Stimulated activated naive CD4-positive, alpha-beta T cell (primary cell): ENCODE measurements around the gene PHLPP2.
"Not testable (repeated sequence)": the region's sequence is repeated elsewhere in the genome, so short reads cannot be mapped to it uniquely, and the experiment has no call there.

Source experiments
- DNase-seq, 6 experiments: peaks; one replicate each; lab custom pipeline; 2025; lab: John Stamatoyannopoulos, UW

The PHLPP2 gene

GRCh38 chr16:71721066-71721740 lies 3.3 kb downstream of the PHLPP2 start:
- no peak for DNase-seq

GRCh38 chr16:71712501-71712900 lies 12.0 kb downstream of the PHLPP2 start:
- no peak for DNase-seq

- DNase-seq, result no peak
Observed at GRCh38 chr16:71711789-71712188, 12.7 kb downstream of the PHLPP2 start.

GRCh38 chr16:71709229-71709781 lies 15.2 kb downstream of the PHLPP2 start:
- no peak for DNase-seq

- no peak for DNase-seq
Observed at GRCh38 chr16:71708696-71709095, 15.8 kb downstream of the PHLPP2 start.

GRCh38 chr16:71707199-71707598 lies 17.3 kb downstream of the PHLPP2 start:
- DNase-seq, result no peak

GRCh38 chr16:71706046-71706445 lies 18.5 kb downstream of the PHLPP2 start:
- DNase-seq, result no peak

GRCh38 chr16:71703333-71703732 lies 21.2 kb downstream of the PHLPP2 start:
- DNase-seq, result no peak

GRCh38 chr16:71700831-71701230 lies 23.7 kb downstream of the PHLPP2 start:
- DNase-seq, result no peak

GRCh38 chr16:71698491-71698890 lies 26.0 kb downstream of the PHLPP2 start:
- DNase-seq, result no peak

- no peak for DNase-seq
Observed at GRCh38 chr16:71693164-71693563, 31.3 kb downstream of the PHLPP2 start.

- no peak for DNase-seq
Observed at GRCh38 chr16:71689901-71690300, 34.6 kb downstream of the PHLPP2 start.

- no peak for DNase-seq
Observed at GRCh38 chr16:71687861-71688260, 36.6 kb downstream of the PHLPP2 start.

- DNase-seq, result not testable (repeated sequence)
Observed at GRCh38 chr16:71684280-71684679, 40.2 kb downstream of the PHLPP2 start.

- DNase-seq, result no peak
Observed at GRCh38 chr16:71681360-71681759, 43.1 kb downstream of the PHLPP2 start.

- DNase-seq, result no peak
Observed at GRCh38 chr16:71676236-71676635, 48.3 kb downstream of the PHLPP2 start.

GRCh38 chr16:71675380-71675779 lies 49.1 kb downstream of the PHLPP2 start:
- no peak for DNase-seq

- DNase-seq, result no peak
Observed at GRCh38 chr16:71674229-71674628, 50.3 kb downstream of the PHLPP2 start.

- no peak for DNase-seq
Observed at GRCh38 chr16:71673582-71673973, 50.9 kb downstream of the PHLPP2 start.

- no peak for DNase-seq
Observed at GRCh38 chr16:71672803-71673581, 51.5 kb downstream of the PHLPP2 start.

GRCh38 chr16:71672125-71672524 lies 52.4 kb downstream of the PHLPP2 start:
- no peak for DNase-seq

GRCh38 chr16:71671165-71671564 lies 53.3 kb downstream of the PHLPP2 start:
- no peak for DNase-seq

- DNase-seq, result no peak
Observed at GRCh38 chr16:71670537-71670936, 54.0 kb downstream of the PHLPP2 start.
